ENCODE data around the gene FBN1.

Gene FBN1

GRCh38 chr15:48582452-48583247 lies 62.9 kb downstream of the FBN1 start:
- no peak for DNase-seq (ENCODE audit: low read depth in 1 of 2, low spot score in 1 of 2)

GRCh38 chr15:48581219-48581618 lies 64.3 kb downstream of the FBN1 start:
- DNase-seq (ENCODE audit: low read depth in 1 of 2, low spot score in 1 of 2) = no peak

GRCh38 chr15:48580736-48581135 lies 64.8 kb downstream of the FBN1 start:
- DNase-seq (ENCODE audit: low read depth in 1 of 2, low spot score in 1 of 2) = no peak

GRCh38 chr15:48579945-48580671 lies 65.4 kb downstream of the FBN1 start:
- DNase-seq (ENCODE audit: low read depth in 1 of 2, low spot score in 1 of 2) = no peak

GRCh38 chr15:48578965-48579364 lies 66.5 kb downstream of the FBN1 start:
- DNase-seq (ENCODE audit: low read depth in 1 of 2, low spot score in 1 of 2) = no peak

GRCh38 chr15:48577469-48577868 lies 68.0 kb downstream of the FBN1 start:
- DNase-seq (ENCODE audit: low read depth in 1 of 2, low spot score in 1 of 2) = no peak

- DNase-seq (ENCODE audit: low read depth in 1 of 2, low spot score in 1 of 2) = no peak
Observed at GRCh38 chr15:48574187-48574586, 71.3 kb downstream of the FBN1 start.

GRCh38 chr15:48573780-48574179 lies 71.7 kb downstream of the FBN1 start:
- no peak for DNase-seq (ENCODE audit: low read depth in 1 of 2, low spot score in 1 of 2)

GRCh38 chr15:48572823-48573222 lies 72.7 kb downstream of the FBN1 start:
- no peak for DNase-seq (ENCODE audit: low read depth in 1 of 2, low spot score in 1 of 2)

- DNase-seq (ENCODE audit: low read depth in 1 of 2, low spot score in 1 of 2) = no peak
Observed at GRCh38 chr15:48571510-48571909, 74.0 kb downstream of the FBN1 start.

GRCh38 chr15:48570822-48571221 lies 74.7 kb downstream of the FBN1 start:
- DNase-seq (ENCODE audit: low read depth in 1 of 2, low spot score in 1 of 2) = no peak

GRCh38 chr15:48569591-48570302 lies 75.8 kb downstream of the FBN1 start:
- DNase-seq (ENCODE audit: low read depth in 1 of 2, low spot score in 1 of 2) = no peak

- DNase-seq (ENCODE audit: low read depth in 1 of 2, low spot score in 1 of 2) = no peak
Observed at GRCh38 chr15:48566668-48567067, 78.8 kb downstream of the FBN1 start.

- DNase-seq (ENCODE audit: low read depth in 1 of 2, low spot score in 1 of 2) = no peak
Observed at GRCh38 chr15:48565560-48566482, 79.7 kb downstream of the FBN1 start.

- DNase-seq (ENCODE audit: low read depth in 1 of 2, low spot score in 1 of 2) = no peak
Observed at GRCh38 chr15:48564690-48565089, 80.8 kb downstream of the FBN1 start.

GRCh38 chr15:48563934-48564333 lies 81.6 kb downstream of the FBN1 start:
- no peak for DNase-seq (ENCODE audit: low read depth in 1 of 2, low spot score in 1 of 2)

- DNase-seq (ENCODE audit: low read depth in 1 of 2, low spot score in 1 of 2) = no peak
Observed at GRCh38 chr15:48560321-48561051, 85.0 kb downstream of the FBN1 start.

GRCh38 chr15:48559285-48559684 lies 86.2 kb downstream of the FBN1 start:
- DNase-seq (ENCODE audit: low read depth in 1 of 2, low spot score in 1 of 2) = no peak

- no peak for DNase-seq (ENCODE audit: low read depth in 1 of 2, low spot score in 1 of 2)
Observed at GRCh38 chr15:48558226-48558625, 87.3 kb downstream of the FBN1 start.

- no peak for DNase-seq (ENCODE audit: low read depth in 1 of 2, low spot score in 1 of 2)
Observed at GRCh38 chr15:48557335-48557734, 88.2 kb downstream of the FBN1 start.

Measured in activated CD4-positive, alpha-beta T cell treated with anti-CD3 and anti-CD28 coated beads, Interleukin-2, amount 50 U/mL, for 24 hours (primary cell).